Mesendoderm (in vitro differentiated cells): ENCODE results near the gene TSHZ1.
"Not testable (repeated sequence)": the region's sequence is repeated elsewhere in the genome, so short reads cannot be mapped to it uniquely, and the experiment has no call there.

Source experiments
- DNase-seq: peaks from one replicate; pipeline ENCODE4 v3.0.0; 2013
- H2AK5ac ChIP-seq: 2 replicates; pipeline ENCODE4 v1.6.1; 2013; ENCODE audit warnings: low read length, inconsistent platforms
- H2BK120ac ChIP-seq: 2 replicates; pipeline ENCODE4 v1.6.1; 2013; ENCODE audit warnings: low read depth, mild to moderate bottlenecking, low read length, moderate library complexity, mixed read lengths
- H2BK15ac ChIP-seq: replicated peaks from 2 replicates; pipeline ENCODE4 v1.6.1; 2013; ENCODE audit warnings: low read depth, mild to moderate bottlenecking, moderate library complexity
- H2BK5ac ChIP-seq: 2 replicates; pipeline ENCODE4 v1.6.1; 2013; ENCODE audit warnings: low read length, inconsistent platforms
- H3K18ac ChIP-seq: 2 replicates; pipeline ENCODE4 v1.6.1; 2013; ENCODE audit warnings: mild to moderate bottlenecking, low read length, mixed read lengths
- H3K23ac ChIP-seq: one replicate; pipeline ENCODE4 v1.6.1; 2013; ENCODE audit warnings: low read length
- H3K27ac ChIP-seq: 2 replicates; pipeline ENCODE4 v1.5.1; 2013; ENCODE audit warnings: low read depth, mild to moderate bottlenecking, inconsistent platforms, low read length, moderate library complexity
- H3K27me3 ChIP-seq: 2 replicates; pipeline ENCODE4 v1.6.1; 2013; ENCODE audit warnings: low read length, control low read depth, mild to moderate bottlenecking, inconsistent platforms; ENCODE audit not compliant: insufficient read depth, poor library complexity
- H3K36me3 ChIP-seq: 2 replicates; pipeline ENCODE4 v1.6.1; 2013; ENCODE audit warnings: low read length, inconsistent platforms; ENCODE audit not compliant: control insufficient read depth, insufficient read depth
- H3K4ac ChIP-seq: one replicate; pipeline ENCODE4 v1.6.1; 2013; ENCODE audit warnings: low read depth, mild to moderate bottlenecking, low read length, moderate library complexity
- H3K4me1 ChIP-seq: 2 replicates; pipeline ENCODE4 v1.6.1; 2013; ENCODE audit warnings: low read depth, low read length, inconsistent platforms; ENCODE audit not compliant: control insufficient read depth
- H3K4me2 ChIP-seq: 2 replicates; pipeline ENCODE4 v1.6.1; 2013; ENCODE audit warnings: low read length
- H3K4me3 ChIP-seq: 2 replicates; pipeline ENCODE4 v1.5.1; 2013; ENCODE audit warnings: mild to moderate bottlenecking, low read length
- H3K56ac ChIP-seq: one replicate; pipeline ENCODE4 v1.6.1; 2013; ENCODE audit warnings: low read length
- H3K79me1 ChIP-seq: 2 replicates; pipeline ENCODE4 v1.6.1; 2013; ENCODE audit warnings: low read length, inconsistent platforms
- H3K79me2 ChIP-seq: 2 replicates; pipeline ENCODE4 v1.6.1; 2013; ENCODE audit warnings: mild to moderate bottlenecking, low read length; ENCODE audit not compliant: control insufficient read depth, insufficient read depth
- H3K9ac ChIP-seq: 2 replicates; pipeline ENCODE4 v1.6.1; 2013; ENCODE audit warnings: low read length, inconsistent platforms
- H4K5ac ChIP-seq: one replicate; pipeline ENCODE4 v1.6.1; 2013; ENCODE audit warnings: low read length
- H4K8ac ChIP-seq: one replicate; pipeline ENCODE4 v1.6.1; 2013; ENCODE audit warnings: low read depth, mild to moderate bottlenecking, control low read depth, low read length, moderate library complexity
- WGBS: extraction: QIAGEN DNeasy Blood & Tissue Kit; methylation state at CpG from one replicate; pipeline ENCODE4 v1.1.7; 2013; ENCODE audit warnings: low lambda C conversion rate, missing lambda C conversion rate; ENCODE audit not compliant: insufficient coverage; ENCODE audit errors: extremely low coverage; 5-methylcytosine and 5-hydroxymethylcytosine counted together

Gene TSHZ1

DNA sequence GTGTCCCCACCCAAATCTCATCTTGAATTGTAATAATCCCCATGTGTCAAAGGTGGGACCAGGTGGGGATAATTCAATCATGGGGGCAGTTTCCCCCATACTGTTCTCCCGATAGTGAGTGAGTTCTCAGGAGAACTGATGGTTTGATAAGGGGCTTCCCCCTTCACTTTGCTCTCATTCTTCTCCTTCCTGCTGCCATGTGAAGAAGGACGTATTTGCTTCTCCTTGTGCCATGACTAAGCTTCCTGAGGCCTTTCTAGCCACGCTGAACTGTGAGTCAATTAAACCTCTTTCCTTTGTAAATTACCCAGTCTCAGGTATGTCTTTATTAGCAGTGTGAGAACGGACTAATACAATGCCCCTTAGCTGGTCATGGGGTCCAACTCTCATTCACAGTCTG lies 22.9 kb upstream of the TSHZ1 start:
- not testable (repeated sequence) for H3K27ac ChIP-seq, H3K18ac ChIP-seq, H3K36me3 ChIP-seq, H2BK120ac ChIP-seq, H4K5ac ChIP-seq, H3K27me3 ChIP-seq, H3K9ac ChIP-seq, H3K79me2 ChIP-seq, H3K4ac ChIP-seq, H4K8ac ChIP-seq, H2BK15ac ChIP-seq, H2AK5ac ChIP-seq, H3K56ac ChIP-seq, H3K23ac ChIP-seq, DNase-seq, H3K4me2 ChIP-seq, H3K4me3 ChIP-seq, H3K4me1 ChIP-seq, H3K79me1 ChIP-seq, H2BK5ac ChIP-seq
- no CpG with 5 or more reads among the region's 4 CpGs for WGBS

- no peak overlapping the region for H3K4me2 ChIP-seq
- no peak overlapping the region for H2BK120ac ChIP-seq
- no peak overlapping the region for H2BK5ac ChIP-seq
- H3K36me3 ChIP-seq = no peaks in the 10 kb centered on the region
- H3K79me1 ChIP-seq = no peaks in the 10 kb centered on the region
- H3K4me3 ChIP-seq = no peak overlapping the region
- H3K4ac ChIP-seq = no peak overlapping the region
- no peak overlapping the region for H3K9ac ChIP-seq
- no peaks in the 10 kb centered on the region for H3K79me2 ChIP-seq
- H3K27ac ChIP-seq = no peak overlapping the region
- no peak overlapping the region for H4K5ac ChIP-seq
- H2BK15ac ChIP-seq = no peak overlapping the region
- no peak for DNase-seq
- H3K18ac ChIP-seq = no peak overlapping the region
- no peaks in the 10 kb centered on the region for H3K4me1 ChIP-seq
- no peak overlapping the region for H2AK5ac ChIP-seq
- no CpG with 5 or more reads among the region's 6 CpGs for WGBS
- H3K23ac ChIP-seq = no peak overlapping the region
- no peak overlapping the region for H4K8ac ChIP-seq
- no peak overlapping the region for H3K56ac ChIP-seq
- no peaks in the 10 kb centered on the region for H3K27me3 ChIP-seq
Observed at GRCh38 chr18:75189696-75190095, 20.9 kb upstream of the TSHZ1 start.

- WGBS = no CpG with 5 or more reads among the region's 7 CpGs
- no peak overlapping the region for H2BK5ac ChIP-seq
Observed at GRCh38 chr18:75192899-75193298, 17.7 kb upstream of the TSHZ1 start.

GRCh38 chr18:75198036-75198435 lies 12.6 kb upstream of the TSHZ1 start:
- no peak overlapping the region for H2BK120ac ChIP-seq
- H4K8ac ChIP-seq = no peak overlapping the region
- H3K36me3 ChIP-seq = no peaks in the 10 kb centered on the region
- no peak overlapping the region for H3K4me3 ChIP-seq
- H3K4me2 ChIP-seq = no peak overlapping the region
- no peak overlapping the region for H3K4ac ChIP-seq
- H3K23ac ChIP-seq = no peak overlapping the region
- no CpG with 5 or more reads among the region's 3 CpGs for WGBS
- H3K4me1 ChIP-seq = no peaks in the 10 kb centered on the region
- no peak overlapping the region for H2AK5ac ChIP-seq
- no peak for DNase-seq
- H3K18ac ChIP-seq = no peak overlapping the region
- H2BK5ac ChIP-seq = no peak overlapping the region
- H3K79me2 ChIP-seq = no peaks in the 10 kb centered on the region
- no peak overlapping the region for H4K5ac ChIP-seq
- H3K79me1 ChIP-seq = no peaks in the 10 kb centered on the region
- H3K56ac ChIP-seq = no peak overlapping the region
- no peaks in the 10 kb centered on the region for H3K27me3 ChIP-seq
- H3K27ac ChIP-seq = no peak overlapping the region
- no peak overlapping the region for H2BK15ac ChIP-seq
- no peak overlapping the region for H3K9ac ChIP-seq

More at GRCh38 chr18:75192899-75193298, 17.7 kb upstream of the TSHZ1 start:
- no peak for DNase-seq
- Histone ChIP-seq H3K79me1 (no peaks in the 10 kb centered on the region), H2BK120ac (no peak overlapping the region), H3K18ac (no peak overlapping the region), H3K79me2 (no peaks in the 10 kb centered on the region), H3K9ac (no peak overlapping the region), H3K4ac (no peak overlapping the region), H2BK15ac (no peak overlapping the region), H3K4me1 (no peaks in the 10 kb centered on the region), H3K27ac (no peak overlapping the region), H3K23ac (no peak overlapping the region), H3K4me2 (no peak overlapping the region), H3K56ac (no peak overlapping the region), H3K36me3 (no peaks in the 10 kb centered on the region), H4K5ac (no peak overlapping the region), H3K27me3 (no peaks in the 10 kb centered on the region), H2AK5ac (no peak overlapping the region), H4K8ac (no peak overlapping the region), H3K4me3 (no peak overlapping the region)

- H3K9ac ChIP-seq = no peak overlapping the region
- no peak overlapping the region for H3K4me2 ChIP-seq
- no peak overlapping the region for H3K27ac ChIP-seq
- no peak overlapping the region for H2BK15ac ChIP-seq
- H2BK5ac ChIP-seq = no peak overlapping the region
- no peak overlapping the region for H4K5ac ChIP-seq
- no peak overlapping the region for H2BK120ac ChIP-seq
- H3K79me2 ChIP-seq = no peaks in the 10 kb centered on the region
- no CpG with 5 or more reads among the region's 4 CpGs for WGBS
- H4K8ac ChIP-seq = no peak overlapping the region
- peaks cover 5% of the 10 kb centered on the region for H3K27me3 ChIP-seq
- H3K4me1 ChIP-seq = no peaks in the 10 kb centered on the region
- H3K4me3 ChIP-seq = no peak overlapping the region
- H2AK5ac ChIP-seq = no peak overlapping the region
- no peak overlapping the region for H3K4ac ChIP-seq
- H3K36me3 ChIP-seq = no peaks in the 10 kb centered on the region
- H3K56ac ChIP-seq = no peak overlapping the region
- H3K18ac ChIP-seq = no peak overlapping the region
- H3K79me1 ChIP-seq = no peaks in the 10 kb centered on the region
- H3K23ac ChIP-seq = no peak overlapping the region
- DNase-seq = no peak
Observed at GRCh38 chr18:75199327-75199726, 11.3 kb upstream of the TSHZ1 start.

DNA sequence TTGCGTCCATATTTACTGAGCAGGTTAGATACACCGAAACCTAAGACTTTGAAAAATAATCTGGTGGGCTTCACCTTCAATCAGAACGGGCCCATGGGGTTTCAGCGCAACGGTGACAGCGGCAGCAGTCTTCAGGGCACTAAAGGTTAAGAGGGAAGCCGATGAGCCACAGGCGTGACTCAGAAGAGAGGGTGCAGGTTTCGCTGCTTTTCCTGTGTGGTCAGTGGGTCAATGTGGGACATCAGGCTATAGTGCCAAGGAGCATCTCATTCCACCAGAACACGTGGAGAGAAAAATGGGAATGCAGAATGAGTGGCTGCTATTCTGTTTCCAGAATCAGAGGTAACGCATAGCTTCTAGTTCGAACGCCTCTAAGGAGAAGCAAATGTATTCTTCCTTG lies 10.5 kb upstream of the TSHZ1 start:
- H3K27me3 ChIP-seq = peaks cover 10% of the 10 kb centered on the region
- no peak overlapping the region for H4K5ac ChIP-seq
- H3K27ac ChIP-seq = no peak overlapping the region
- no peak overlapping the region for H3K9ac ChIP-seq
- no peaks in the 10 kb centered on the region for H3K36me3 ChIP-seq
- H3K18ac ChIP-seq = no peak overlapping the region
- no peaks in the 10 kb centered on the region for H3K79me1 ChIP-seq
- H3K4me2 ChIP-seq = no peak overlapping the region
- WGBS = no CpG with 5 or more reads among the region's 13 CpGs
- H2BK5ac ChIP-seq = no peak overlapping the region
- H3K4me1 ChIP-seq = no peaks in the 10 kb centered on the region
- H3K4me3 ChIP-seq = no peak overlapping the region
- H3K79me2 ChIP-seq = no peaks in the 10 kb centered on the region
- no peak overlapping the region for H2BK15ac ChIP-seq
- H2AK5ac ChIP-seq = no peak overlapping the region
- no peak for DNase-seq
- no peak overlapping the region for H2BK120ac ChIP-seq
- H4K8ac ChIP-seq = no peak overlapping the region
- no peak overlapping the region for H3K4ac ChIP-seq
- H3K56ac ChIP-seq = no peak overlapping the region
- H3K23ac ChIP-seq = no peak overlapping the region
